Activated naive CD4-positive, alpha-beta T cell treated with anti-CD3 and anti-CD28 coated beads, Interleukin-2, amount 50 U/mL, for 16 hours (primary cell): ENCODE measurements around the gene RAPGEF2.

Experiments
- DNase-seq: peaks from one replicate; pipeline ENCODE4 v3.0.0-alpha.2; 2020

The RAPGEF2 gene

DNA sequence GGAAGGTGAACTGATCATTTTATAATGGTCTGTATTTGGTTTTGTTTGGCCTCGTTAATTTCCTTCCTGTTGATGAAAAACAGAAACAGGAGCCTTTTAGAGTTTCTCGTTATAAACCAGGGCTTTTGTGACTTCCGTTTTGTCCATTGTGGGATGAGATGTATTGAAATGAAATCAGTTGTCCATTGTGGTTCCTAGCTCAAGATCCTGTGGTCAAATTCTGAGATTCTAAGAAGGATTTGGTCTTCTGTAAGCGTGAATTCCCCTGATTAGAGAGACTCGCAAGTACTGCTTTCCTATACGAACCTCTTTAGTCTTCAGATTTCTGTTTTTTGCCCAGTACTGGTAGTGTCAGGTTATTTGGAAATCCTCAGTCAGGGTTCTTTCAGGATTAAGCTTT is 101.7 kb downstream of the RAPGEF2 start:
- no peak for DNase-seq

DNA sequence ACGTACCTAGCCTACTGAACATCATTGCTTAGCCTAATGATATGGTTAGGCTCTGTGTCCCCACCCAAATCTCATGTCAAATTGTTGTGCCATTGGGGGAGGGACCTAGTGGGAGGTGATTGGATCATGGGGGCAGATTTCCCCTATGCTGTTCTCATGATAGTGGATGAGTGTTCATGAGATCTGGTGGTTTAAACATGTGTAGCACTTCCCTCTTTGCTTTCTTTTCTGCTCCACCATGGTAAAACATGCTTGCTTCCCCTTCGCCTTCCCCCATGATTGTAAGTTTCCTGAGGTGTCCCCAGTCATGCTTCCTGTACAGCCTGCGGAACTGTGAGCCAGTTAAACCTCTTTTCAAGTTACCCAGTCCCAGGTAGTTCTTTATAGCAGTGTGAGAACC is 102.6 kb downstream of the RAPGEF2 start:
- no peak for DNase-seq

DNA sequence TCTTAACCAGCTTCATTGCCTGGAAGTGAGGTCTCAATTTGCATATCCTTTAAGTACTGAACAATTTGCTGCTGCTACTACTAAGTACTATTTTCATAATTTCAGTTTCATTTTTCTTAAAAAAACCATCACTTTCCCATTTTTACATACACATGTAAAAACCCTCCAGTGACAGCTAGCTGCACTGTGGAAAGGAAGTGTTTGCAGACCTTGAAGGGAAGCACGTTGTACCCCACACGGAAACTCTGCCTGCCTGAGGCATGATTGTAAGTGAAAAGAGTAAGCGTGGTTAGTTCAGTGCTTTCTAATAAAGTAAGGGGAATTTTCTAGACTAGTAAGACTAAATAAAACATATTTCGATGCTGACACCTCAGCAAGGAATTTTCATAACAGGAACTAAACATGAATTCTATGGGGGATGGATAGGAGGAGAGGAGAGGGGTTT is 103.6 kb downstream of the RAPGEF2 start:
- DNase-seq = peak; percentile 54

DNA sequence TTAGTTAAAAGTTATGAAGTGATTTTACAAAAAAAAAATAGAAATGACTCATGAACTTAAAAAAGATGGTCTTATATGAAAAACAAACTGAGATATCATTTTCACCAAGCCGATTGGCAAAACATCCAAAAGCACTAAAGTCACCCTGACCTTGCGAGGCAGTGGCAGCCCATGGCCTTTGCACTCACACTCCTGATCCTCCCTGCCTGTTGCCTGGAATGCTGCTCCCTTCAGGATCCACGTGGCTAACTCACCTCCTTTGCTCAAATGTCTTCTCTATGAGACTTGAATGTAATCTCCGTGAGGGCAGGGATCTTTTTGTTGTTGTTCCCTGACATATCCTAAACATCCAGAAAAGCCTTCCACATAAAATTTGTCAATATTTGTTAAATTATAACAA is 106.4 kb downstream of the RAPGEF2 start:
- DNase-seq = no peak

DNA sequence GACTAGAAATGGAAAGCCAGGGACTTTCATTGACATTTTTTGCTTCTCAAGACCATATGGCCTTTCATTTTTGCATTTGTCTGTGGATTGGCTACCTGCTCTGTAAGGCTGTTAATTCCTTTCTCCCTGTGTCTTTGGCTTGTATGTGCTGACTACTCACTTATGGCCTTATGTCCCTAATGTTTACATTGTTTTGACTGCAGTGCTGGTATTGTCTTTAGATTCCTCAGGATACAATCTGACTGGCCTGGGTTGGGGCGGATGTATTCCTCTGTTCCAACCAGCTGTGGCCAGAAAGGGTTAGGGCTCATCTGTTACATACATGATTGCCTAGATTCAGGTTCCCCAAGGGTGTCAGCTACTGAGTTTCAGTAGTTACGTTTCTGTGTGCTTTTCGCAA is 108.1 kb downstream of the RAPGEF2 start:
- DNase-seq = no peak

DNA sequence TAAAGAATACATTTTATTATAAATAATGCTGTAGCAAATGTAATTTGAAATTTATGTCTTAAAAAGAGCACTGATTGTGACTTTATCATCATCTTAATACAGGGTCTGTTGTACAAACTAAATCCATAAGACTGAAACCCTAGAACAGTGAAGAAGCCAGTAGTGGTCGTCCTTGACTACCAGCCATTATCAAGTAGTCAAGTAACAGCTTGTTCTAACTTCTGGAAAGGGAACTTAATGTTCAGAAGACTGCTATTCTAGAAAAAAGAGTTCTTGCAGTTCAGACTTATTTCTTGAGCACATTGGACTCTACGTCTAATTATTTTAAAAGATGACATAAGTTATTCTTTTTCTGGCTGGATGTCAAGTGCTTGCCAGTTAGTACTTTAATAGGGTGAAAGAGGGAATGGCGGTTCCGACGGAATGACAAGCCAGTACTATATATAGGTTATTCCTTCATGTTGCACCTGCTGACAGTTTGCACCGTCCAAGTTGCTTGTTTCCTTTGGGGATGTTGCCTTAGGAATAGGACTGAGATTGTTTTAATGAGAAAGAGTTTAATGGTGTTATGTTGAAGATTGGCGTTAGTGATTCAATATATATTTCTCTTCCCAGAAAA is 109.9 kb downstream of the RAPGEF2 start:
- no peak for DNase-seq

DNA sequence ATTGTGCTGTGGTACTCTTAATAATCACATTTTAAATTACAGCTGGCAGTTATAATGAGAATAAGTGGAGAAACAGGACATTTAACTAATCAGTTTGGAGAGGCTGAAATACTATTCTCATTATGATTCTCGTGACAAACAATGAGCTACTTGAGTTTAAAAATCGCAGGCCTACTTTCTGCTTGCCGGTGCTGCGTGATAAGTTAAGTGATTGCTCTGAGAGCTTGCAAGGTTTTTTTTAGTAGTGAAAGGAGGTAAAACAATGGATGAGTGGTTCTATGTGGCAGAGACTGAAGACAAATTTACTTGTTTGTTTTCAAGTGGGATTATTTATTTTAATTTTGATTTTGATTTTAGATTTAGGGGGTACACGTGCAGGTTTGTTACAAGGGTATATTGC is 114.0 kb downstream of the RAPGEF2 start:
- DNase-seq = no peak

DNA sequence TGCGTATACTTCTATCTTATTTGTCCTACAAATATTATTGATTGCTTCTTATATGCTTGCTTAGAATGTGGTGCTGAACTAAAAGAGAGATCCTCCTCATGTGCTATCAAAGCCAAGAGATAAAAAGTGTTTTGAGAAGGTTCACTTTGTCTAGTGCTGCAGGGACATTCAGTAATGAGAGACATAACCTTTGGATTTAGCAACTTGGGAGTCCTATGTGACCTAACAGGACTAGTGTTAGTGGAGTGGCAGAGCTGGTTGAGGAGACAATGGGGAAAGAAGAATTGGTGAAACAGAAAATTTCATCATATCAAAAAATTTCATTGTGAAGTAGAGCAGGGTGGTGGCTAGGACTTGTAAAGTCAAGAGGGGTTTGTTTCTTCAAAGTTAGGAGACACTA is 117.0 kb downstream of the RAPGEF2 start:
- no peak for DNase-seq

DNA sequence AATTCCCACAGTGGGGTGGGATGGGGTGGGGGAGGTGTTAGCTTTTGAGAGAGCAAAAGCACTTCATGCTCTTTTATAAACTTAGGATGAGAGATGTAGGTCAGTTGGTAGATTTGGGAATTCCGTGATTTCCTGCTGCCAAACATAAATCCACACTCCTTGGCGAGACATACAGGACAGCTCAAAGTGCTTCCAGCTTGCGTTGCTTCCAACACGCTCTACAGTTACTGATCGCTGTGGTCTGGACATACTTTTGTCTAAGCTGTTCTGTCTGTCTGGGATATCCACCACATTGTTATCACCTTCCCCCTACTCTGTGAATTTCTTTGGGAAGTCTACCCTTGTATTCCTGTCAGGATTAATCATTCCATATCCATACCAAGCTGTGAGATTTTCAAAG is 117.5 kb downstream of the RAPGEF2 start:
- DNase-seq = no peak

DNA sequence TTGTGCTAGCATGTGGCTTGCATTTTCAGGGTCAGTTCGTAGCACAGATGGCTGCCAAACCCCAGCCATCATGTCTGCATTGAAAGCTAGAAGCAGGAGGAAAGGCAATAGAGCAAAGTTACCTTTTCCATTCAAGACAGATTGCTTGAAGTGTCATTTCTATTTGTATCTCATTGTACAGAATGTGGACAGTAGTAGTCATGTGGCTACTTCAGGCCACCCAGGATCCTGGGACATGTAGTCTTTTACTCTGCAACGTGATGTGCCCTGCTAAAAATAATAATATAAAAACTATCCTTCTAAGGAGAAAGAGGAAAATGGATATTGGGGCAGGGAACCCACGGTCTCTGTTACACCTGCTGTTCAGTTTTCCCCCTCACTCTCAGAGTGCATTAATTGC is 118.4 kb downstream of the RAPGEF2 start:
- DNase-seq = no peak

DNA sequence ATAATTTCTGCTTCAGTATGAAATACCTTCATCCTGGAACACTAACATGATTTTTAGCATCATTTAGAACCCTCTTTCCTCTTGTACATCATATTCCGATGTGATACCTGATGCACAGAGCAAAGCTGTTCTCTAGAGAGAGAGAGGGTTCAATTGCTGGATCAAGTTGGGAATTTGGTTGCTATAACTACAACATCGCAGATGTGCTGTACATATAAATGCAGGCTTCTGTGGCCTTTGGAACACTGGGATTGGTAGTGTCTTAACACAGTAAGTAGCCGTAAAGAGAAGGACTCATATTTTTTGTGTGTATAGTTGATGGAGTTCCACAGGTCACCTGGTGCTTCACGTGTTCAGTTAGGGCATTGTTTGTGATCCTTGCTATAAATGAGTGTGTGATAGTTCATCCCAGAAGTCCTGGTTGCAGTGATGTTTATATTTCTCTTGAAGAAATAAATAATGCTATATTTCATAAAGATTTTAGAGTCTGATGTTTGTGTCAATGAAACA is 119.2 kb downstream of the RAPGEF2 start:
- DNase-seq = no peak

DNA sequence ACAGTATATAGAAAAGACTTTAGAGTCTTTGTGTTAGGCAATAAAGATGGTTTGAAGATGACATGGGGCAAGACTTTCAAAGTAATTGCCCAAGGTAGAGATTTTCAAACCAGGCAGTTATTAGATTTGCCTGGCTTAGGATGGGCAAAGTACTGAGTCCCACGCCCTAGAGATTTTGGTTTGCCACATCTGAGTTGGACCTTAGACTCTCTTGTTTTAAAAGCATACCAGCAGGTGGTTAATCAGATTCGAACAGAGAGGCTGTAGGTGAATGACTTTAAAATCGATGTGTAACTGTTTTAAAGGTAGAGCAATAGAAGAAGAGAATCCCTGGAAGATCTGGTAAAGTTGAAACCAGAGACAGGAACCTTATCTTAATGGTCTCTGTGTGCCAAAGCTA is 121.5 kb downstream of the RAPGEF2 start:
- no peak for DNase-seq

DNA sequence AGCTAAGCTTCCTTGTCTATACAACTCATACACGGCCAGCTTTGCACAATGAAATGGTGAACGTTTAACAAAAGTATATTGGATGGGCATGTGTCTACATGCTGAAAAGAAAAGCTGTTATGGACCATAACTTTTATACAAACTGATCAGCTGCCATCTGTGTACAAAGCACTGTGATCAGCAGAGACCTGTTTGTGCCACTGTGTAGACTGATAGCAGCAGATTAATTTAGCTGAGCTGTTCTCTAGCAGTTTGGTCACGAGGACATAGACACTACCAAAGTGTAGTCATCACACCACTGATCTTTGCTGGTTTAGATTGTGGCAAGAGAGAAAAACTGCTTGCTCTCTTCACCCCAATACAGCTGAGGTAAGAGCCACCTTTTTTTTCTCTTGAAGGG is 124.5 kb downstream of the RAPGEF2 start:
- no peak for DNase-seq

DNA sequence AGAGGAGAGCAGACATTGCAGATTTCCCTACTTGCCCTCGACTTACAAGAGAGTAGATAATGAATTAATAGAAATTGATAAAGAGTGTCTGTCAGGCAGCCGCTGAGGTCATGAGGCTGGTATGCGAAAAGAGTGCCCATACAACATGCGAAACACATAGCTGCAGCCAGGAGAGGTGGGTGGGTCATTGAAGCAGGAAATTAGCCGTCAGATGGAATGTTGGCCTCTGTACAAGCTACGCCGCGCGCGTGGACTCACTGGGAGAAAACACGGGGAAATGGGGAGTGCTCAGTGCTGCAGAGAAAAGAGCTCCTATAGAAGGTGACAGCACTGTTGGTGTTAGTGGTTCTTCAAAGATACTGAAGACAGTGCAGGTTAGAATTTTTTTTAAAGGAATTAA is 125.1 kb downstream of the RAPGEF2 start:
- DNase-seq = no peak

DNA sequence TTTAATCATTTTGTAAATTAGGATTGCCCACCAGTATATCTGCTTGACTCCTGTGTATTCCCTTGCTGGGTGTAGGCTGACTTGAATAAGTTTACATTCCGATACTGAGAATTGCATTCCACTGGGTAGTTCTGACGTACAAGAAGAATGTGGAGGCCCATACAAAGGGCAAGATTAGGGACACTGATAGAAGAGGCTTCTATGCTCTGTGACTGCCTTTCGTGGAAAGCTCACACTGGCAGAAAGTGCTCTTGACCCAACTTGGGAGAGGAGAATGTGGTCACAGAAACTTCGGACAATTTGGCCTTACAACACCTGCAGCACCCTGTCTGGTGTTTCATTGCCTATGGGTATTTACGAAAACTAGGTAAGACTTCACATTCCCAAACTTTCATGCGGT is 126.3 kb downstream of the RAPGEF2 start:
- no peak for DNase-seq

DNA sequence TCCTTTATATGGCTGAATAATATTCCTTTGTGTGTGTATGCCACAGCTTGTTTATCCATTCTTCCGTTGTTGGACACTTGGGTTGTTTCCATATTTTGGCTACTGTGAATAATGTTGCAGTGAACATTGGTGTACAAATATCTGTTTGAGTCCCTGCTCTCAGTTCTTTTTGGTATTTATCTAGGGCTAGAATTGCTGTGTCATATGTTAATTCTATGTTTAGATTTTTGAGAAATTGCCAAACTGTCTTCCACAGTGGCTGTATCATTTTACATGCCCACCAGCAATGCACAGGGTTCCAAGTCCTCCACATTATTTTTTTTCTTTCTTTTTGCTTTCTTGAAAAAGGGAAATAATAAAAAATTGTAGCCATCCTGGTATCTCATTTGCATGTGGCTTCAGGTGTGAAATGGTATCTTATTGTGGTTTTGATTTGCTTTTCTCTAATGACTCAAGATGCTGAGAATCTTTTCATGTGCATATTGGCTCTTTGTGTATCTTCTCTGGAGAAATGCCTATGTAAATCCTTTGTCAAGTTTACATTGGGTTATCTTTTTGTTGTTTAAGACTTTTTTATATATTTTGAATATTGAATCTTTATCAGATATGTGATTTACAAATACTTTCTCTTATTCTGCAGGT is 129.7 kb downstream of the RAPGEF2 start:
- DNase-seq = no peak

DNA sequence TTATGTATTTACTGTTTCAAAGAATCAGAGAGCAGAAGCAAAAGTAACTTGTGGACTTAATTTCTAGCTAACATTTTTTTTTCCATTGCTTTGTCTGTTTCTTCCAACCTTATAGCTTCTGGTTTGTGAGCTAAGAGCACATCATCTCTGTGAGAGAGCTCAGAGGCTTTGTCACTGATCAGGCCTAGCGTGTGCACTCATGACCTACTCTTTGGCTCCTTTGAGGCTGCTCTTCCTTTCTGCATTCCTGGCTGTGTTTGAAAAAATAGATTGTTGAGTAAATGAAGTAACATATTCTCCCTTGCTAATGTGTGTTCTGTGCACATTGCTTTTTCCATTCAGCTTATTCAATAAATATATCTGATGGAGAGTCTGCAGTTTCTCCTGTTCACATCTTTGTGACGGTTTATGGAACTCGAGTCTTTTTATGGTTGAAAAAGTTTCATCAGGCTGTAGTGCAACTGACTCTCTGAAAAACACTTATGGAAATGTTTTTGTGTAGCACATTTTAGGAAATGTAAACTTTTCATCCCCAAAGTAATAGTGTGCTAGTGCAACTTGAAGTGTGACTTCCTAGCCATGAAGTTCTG is 133.0 kb downstream of the RAPGEF2 start:
- DNase-seq = no peak

DNA sequence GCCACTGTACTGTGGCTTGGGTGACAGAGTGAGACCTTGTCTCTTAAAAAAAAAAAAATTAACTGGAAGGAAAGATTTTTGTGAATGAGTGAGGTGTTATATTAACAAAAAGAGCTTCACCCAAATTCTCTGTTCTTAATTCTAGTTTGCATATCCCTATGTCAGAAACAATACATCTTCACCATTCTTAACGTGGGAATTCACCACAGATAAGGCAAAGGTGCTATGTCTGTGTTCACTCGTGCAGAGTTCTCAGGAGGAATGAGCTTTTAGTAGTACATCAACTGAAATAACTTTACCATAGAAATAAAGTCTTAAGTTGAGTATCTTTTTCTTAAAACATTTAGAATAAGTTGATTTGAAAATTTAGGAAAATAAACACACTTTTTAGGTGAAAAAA is 135.1 kb downstream of the RAPGEF2 start:
- DNase-seq = no peak

DNA sequence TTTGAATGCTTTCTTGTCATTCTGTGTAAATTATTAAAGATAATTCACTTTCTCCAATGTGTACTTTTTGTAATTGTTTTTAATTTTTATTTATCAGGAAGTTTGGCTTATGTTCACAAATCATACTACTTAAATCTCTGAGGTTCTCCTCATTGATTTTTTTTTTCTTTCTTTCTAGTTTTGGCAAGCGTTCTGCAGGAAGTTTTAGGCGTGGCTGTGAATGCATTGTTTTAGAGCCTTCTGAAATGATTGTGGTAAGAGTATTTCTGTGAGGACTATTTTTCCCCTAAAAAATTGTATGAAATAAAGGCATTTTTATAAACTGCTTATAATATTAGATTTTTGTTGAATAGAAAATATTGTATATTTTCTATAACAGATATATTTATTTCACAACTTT is 135.8 kb downstream of the RAPGEF2 start:
- DNase-seq = no peak

DNA sequence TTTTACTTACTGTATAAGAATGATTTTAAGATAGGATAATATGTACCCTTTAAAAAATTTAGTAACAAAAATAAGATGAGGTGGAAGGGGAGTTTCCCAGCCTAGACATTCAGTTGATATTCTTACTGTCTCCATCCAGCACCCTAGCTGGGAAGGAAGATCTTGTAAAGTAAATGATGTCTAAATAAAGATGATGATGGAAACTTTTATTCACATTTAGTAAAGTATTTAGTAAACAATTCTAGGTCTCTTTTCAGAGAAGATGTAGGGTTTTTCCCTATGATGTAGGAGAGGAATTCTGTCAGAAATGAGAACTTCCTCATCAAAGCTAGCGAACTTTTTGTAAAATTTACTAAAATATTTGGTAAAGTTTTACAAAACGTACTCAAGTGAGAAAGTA is 136.8 kb downstream of the RAPGEF2 start:
- no peak for DNase-seq

DNA sequence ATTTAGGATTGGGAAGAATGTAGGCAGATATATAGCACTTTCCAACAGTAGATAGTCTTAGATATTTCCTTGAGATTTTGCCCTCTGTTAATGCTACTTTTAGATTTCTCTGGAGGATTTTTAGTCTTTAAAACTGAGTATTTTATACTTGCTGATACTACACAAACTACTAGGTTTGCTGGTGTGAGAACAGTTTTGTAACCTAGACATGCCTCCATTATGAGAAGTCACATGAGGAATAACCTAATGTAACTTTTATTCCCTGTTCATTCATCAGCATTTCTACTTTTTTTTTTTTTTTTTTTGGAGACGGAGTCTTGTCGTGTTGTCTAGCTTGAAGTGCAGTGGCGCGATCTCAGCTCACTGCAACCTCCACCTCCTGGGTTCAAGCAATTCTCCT is 137.2 kb downstream of the RAPGEF2 start:
- no peak for DNase-seq

DNA sequence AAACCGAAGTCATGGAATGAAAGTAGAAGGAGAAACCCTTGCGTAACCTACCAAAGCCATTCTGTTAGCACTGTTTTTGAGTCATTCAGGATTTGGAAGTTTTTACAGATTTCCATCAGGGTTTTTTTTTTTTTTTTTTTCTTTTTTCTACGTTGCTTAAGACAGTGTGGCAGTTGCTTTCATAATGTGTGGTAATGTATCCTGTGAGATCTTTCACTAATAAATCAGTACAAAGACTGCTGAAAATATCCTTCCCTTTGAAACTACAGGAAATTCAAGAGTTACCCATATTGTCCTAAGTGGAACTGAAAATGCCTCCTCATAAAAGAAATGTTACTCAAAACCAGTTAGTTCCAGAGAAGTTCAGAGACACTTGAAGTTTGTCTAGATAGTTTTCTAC is 137.8 kb downstream of the RAPGEF2 start:
- DNase-seq = no peak

DNA sequence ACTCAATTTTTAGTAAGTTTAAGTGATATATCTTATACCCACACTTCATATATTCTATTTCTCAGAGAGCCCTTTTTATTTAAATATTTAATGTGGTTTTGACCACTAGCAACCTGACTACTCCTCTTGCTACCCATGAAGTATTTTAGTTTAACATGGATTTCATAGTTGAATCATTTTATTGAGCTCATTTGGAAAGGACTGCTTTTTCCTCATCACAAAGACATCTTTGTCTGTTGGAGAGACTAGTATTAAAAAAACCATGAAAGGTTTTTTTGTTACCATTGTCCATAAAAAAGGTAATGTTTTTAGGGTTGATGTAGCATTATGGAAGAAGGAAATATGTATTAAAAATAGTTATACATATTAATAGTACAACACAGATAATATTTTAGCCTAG is 139.5 kb downstream of the RAPGEF2 start:
- DNase-seq = no peak

DNA sequence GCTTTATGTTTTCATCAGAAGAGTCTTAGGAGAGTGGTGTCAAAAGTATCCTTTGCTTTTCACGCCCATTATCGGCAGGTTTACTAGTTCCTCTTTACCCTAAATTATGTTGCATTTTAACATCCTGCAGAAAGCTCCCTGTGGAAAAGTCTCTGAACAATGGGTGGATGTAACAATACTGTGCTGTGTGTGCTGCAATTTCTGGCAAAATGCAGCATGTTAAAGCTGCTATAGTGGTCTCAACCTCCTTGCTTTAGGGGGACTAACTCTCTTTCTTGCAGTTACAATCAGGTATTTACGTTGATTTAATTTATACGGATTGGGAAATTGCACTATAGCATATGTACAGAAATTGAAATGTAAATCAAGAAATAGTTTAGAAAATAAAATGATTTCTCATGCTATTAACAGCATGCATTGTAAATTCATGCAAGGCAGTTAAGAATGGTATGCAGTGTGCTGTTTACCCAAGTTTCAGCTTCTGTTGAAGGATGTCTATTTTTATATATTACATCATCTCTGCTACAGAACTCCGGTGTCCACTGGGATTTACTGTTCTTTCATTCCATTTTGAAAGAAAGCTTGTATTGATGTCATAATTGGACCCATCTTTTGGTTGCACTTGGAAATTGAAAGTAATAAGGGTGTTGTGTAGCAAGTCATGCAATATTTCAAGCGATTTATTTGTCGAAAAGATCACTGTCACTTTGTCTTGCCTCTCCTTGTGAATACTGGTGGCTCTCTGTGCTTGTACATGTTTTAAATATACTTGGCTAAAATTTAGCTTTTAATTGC is 145.7 kb downstream of the RAPGEF2 start:
- DNase-seq = no peak
